Naive thymus-derived CD8-positive, alpha-beta T cell (primary cell): ENCODE data around the gene NGF. TPM values are rescaled to one million over a fixed set of nuclear protein-coding genes. Genes with fewer than 3 reads are reported as not detected.

Experiments
- ATAC-seq, 2 donors: fragments of 150-1000 bp; cut with Tn5 transposase in 1 of 2; sonication (Bioruptor Pico), chemical (Tn5 transposase) in 1 of 2; 1 replicate in 1 of 2; 2 replicates in 1 of 2; pipeline ENCODE4 v1.10.0; 2021; ENCODE audit warnings: mild to moderate bottlenecking in 2 of 2, moderate library complexity in 2 of 2
- POLR2A ChIA-PET: fragments of 350-600 bp; sonication (Branson Sonifier 250); formaldehyde crosslinking; loops from one replicate; lab custom pipeline; 2021; ENCODE audit warnings: antibody characterized with exemption; lab: Charles Lee
- DNase-seq, 10 donors: peaks; one replicate each; pipeline versions ENCODE4 v3.0.0 to v3.0.0-alpha.2; 2020 to 2022
- H3K27ac Mint-ChIP-seq, 10 donors: one replicate each; pipeline ENCODE4 v1.8.0; 2020 to 2022; ENCODE audit warnings: mild to moderate bottlenecking in 10 of 10, mixed read lengths in 10 of 10, moderate library complexity in 4 of 10, inconsistent platforms in 1 of 10
- H3K27me3 Mint-ChIP-seq, 5 donors: one replicate each; pipeline ENCODE4 v1.8.0; 2021 to 2022; ENCODE audit warnings: mixed read lengths in 5 of 5
- H3K36me3 Mint-ChIP-seq, 3 donors: one replicate each; pipeline ENCODE4 v1.8.0; 2020 to 2022; ENCODE audit warnings: mixed read lengths in 3 of 3, mild to moderate bottlenecking in 2 of 3, inconsistent platforms in 1 of 3
- H3K4me1 Mint-ChIP-seq, 4 donors: one replicate each; pipeline ENCODE4 v1.8.0; 2021 to 2022; ENCODE audit warnings: mixed read lengths in 4 of 4
- H3K4me3 Mint-ChIP-seq, 10 donors: one replicate each; pipeline ENCODE4 v1.8.0; 2020 to 2022; ENCODE audit warnings: mild to moderate bottlenecking in 10 of 10, mixed read lengths in 10 of 10, moderate library complexity in 6 of 10, inconsistent platforms in 1 of 10
- H3K9me3 Mint-ChIP-seq, 9 donors: one replicate each; pipeline ENCODE4 v1.8.0; 2020 to 2022; ENCODE audit warnings: mixed read lengths in 9 of 9, mild to moderate bottlenecking in 3 of 9, inconsistent platforms in 1 of 9, moderate library complexity in 1 of 9
- polyA plus RNA-seq, 3 donors: library from polyadenylated mRNA; unstranded; fragments of 300-500 nt; fragmentation: Illumina TruSeq; gene quantifications; one replicate each; pipeline ENCODE4 v1.2.3, GENCODE V29; 2021
- total RNA-seq, 8 experiments: library from RNA in 2 of 8; stranded (reverse) in 2 of 8; gene quantifications; one replicate each; pipeline ENCODE4 v1.2.3 and lab custom pipeline; 2021 to 2026

The NGF gene
- total and polyA plus RNA-seq, 5 experiments from 2014 or later, result not detected

DNA sequence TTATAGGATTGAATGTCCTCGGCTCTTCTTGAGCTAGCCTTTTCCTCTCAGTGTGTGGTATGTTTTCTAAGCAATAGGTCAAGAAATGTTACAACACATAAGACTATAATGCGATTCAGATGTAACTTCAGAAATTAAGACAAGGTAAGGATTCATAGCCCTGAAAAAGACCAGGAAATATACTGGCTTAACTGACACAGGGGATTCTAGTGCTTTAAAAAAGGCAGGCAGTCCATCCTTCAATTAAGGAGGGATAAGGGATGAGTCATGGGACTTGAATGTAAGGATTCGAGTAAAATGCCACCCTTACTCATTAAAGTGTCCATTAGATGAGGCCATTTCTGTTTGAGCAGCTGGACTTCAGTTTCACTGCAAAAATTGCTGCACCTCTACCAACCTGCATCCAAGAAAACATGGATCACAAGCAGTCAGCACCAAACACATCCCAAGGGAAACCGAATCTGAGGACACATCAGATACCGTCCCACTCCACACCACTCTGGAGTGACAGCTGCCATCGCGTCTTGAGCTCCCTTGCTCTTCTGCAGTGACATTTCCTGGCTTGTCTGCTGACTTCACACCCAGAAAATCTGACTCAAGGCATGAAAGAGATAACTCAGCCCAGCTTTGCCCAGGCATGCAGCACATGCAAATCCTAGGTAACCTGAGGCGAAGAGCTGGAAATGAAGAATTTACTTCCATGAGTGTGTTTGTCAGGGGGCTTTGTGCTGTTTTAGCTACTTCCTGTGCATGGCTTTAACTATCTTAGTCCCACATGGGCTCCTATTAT lies 37.8 kb downstream of the NGF start:
- Mint-ChIP-seq H3K27me3 (peaks cover 8 to 28% (median 12%) of the 10 kb centered on the region in 5 donors), H3K4me1 (no peaks in the 10 kb centered on the region), H3K27ac (no peak overlapping the region), H3K36me3 (no peaks in the 10 kb centered on the region), H3K9me3 (peaks cover 0 to 10% (median 0%) of the 10 kb centered on the region in 9 donors), H3K4me3 (no peak overlapping the region)
- POLR2A ChIA-PET, result no interaction called here
- DNase-seq (no peak), ATAC-seq (no peak)

GRCh38 chr1:115299266-115299665 lies 38.8 kb downstream of the NGF start:
- Mint-ChIP-seq H3K4me1 (no peaks in the 10 kb centered on the region), H3K36me3 (no peaks in the 10 kb centered on the region), H3K27ac (no peak overlapping the region), H3K4me3 (no peak overlapping the region), H3K27me3 (peaks cover 12 to 28% (median 15%) of the 10 kb centered on the region in 5 donors), H3K9me3 (peaks cover 0 to 10% (median 0%) of the 10 kb centered on the region in 9 donors)
- ATAC-seq (no peak), DNase-seq (no peak)
- POLR2A ChIA-PET, result no interaction called here

GRCh38 chr1:115296981-115297380 lies 41.1 kb downstream of the NGF start:
- no peak overlapping the region for H3K4me3 Mint-ChIP-seq
- H3K4me1 Mint-ChIP-seq, result no peaks in the 10 kb centered on the region
- POLR2A ChIA-PET, result no interaction called here
- DNase-seq (no peak), ATAC-seq (no peak)
- H3K27ac Mint-ChIP-seq, result peak overlapping the region in 1 of 10 donors; percentile 15
- H3K36me3 Mint-ChIP-seq, result no peaks in the 10 kb centered on the region
- H3K9me3 Mint-ChIP-seq, result no peaks in the 10 kb centered on the region
- H3K27me3 Mint-ChIP-seq, result peaks cover 8 to 18% (median 17%) of the 10 kb centered on the region in 5 donors

DNA sequence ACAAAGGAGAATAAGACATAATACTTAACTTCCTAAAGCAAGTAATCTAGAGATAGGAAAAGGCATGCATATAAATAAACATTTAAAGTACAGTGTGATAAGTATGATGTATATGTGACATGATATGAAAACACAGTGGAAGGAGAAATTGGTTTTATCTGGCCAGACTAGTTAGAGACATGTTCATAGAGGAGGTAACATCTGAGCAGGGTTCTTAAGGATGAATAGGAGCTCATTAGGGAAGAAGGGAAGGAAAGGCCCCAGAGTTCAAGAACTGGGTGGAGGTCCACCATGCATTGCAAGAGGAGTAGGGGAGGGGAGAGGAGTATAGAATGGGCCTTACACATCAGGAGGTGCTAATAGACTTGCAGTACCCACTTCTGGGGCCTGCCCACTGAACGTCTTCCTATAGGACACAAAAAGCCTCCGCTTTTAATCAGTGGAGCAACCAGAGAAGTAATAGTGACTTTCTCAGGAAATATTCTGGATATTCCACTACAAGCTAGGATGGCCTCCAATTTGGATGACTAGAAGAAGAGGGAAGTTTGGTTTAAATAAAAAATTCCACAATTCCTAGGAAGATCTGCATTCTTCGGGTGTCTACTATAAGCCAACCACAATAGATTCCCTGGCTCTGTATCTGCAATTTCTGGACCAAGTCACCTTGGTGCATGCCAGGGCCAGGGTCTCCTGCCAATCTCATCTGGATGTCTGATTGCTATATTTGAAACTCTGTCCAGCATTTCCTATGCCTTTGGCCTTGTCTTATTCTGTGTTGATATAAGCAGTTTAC lies 41.9 kb downstream of the NGF start:
- H3K4me1 Mint-ChIP-seq, result no peaks in the 10 kb centered on the region
- no peaks in the 10 kb centered on the region for H3K9me3 Mint-ChIP-seq
- POLR2A ChIA-PET, result no interaction called here
- no peaks in the 10 kb centered on the region for H3K36me3 Mint-ChIP-seq
- H3K27ac Mint-ChIP-seq, result no peak overlapping the region
- DNase-seq, result no peak
- H3K4me3 Mint-ChIP-seq, result no peak overlapping the region
- peaks cover 13 to 24% (median 17%) of the 10 kb centered on the region in 5 donors for H3K27me3 Mint-ChIP-seq
- ATAC-seq, result no peak

DNA sequence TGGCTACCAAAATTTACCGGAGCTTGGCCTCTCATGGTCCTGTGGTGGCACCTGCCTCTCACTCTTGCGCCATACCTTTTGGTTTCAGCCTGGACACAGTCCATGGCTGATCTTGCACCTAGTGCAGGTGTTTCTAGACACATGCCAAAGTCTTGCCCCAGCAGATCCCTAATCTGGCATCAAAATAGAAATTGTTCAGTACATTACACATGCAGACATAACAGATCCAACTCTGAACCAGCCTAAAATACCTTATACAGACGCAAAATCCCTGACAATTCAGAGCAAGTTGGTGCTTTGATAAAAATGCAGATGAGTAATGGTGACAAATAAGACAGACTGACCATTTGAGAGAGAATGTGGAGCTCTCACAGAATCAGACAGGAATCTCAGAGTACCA lies 44.1 kb downstream of the NGF start:
- no peaks in the 10 kb centered on the region for H3K9me3 Mint-ChIP-seq
- peaks cover 14 to 39% (median 24%) of the 10 kb centered on the region in 5 donors for H3K27me3 Mint-ChIP-seq
- no peaks in the 10 kb centered on the region for H3K36me3 Mint-ChIP-seq
- ATAC-seq (no peak), DNase-seq (no peak)
- H3K27ac Mint-ChIP-seq, result no peak overlapping the region
- H3K4me1 Mint-ChIP-seq, result peaks cover 0 to 2% (median 0%) of the 10 kb centered on the region in 4 donors
- no peak overlapping the region for H3K4me3 Mint-ChIP-seq
- POLR2A ChIA-PET, result no interaction called here

GRCh38 chr1:115293006-115293405 lies 45.0 kb downstream of the NGF start:
- peaks cover 12 to 39% (median 20%) of the 10 kb centered on the region in 5 donors for H3K27me3 Mint-ChIP-seq
- ATAC-seq, result no peak
- POLR2A ChIA-PET, result no interaction called here
- H3K27ac Mint-ChIP-seq, result no peak overlapping the region
- no peaks in the 10 kb centered on the region for H3K9me3 Mint-ChIP-seq
- H3K4me1 Mint-ChIP-seq, result peaks cover 0 to 2% (median 0%) of the 10 kb centered on the region in 4 donors
- no peak overlapping the region for H3K4me3 Mint-ChIP-seq
- H3K36me3 Mint-ChIP-seq, result no peaks in the 10 kb centered on the region
- DNase-seq, result no peak

DNA sequence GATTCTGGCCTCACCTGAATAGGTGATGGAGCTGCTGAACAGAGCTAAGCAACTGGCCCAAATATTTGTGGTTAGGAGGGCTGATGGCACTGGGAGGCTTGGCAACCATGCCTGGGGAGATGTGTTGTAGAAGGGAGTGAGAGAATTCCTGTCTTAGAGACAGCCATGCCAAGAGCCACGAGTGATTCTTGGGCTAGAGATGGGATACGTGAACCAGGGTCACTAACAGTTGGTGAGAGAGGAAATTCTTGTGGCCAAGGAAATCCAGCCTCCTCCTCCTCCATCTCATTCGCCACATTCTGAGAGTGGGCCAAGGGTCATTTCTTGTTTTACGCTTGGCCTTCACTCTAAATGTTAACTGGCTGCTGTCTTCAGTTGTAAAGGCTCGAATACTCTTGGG lies 46.3 kb downstream of the NGF start:
- H3K4me3 Mint-ChIP-seq, result no peak overlapping the region
- POLR2A ChIA-PET, result no interaction called here
- no peak for ATAC-seq
- no peak for DNase-seq
- peaks cover 8 to 35% (median 18%) of the 10 kb centered on the region in 5 donors for H3K27me3 Mint-ChIP-seq
- no peaks in the 10 kb centered on the region for H3K9me3 Mint-ChIP-seq
- H3K27ac Mint-ChIP-seq, result no peak overlapping the region
- no peaks in the 10 kb centered on the region for H3K36me3 Mint-ChIP-seq
- H3K4me1 Mint-ChIP-seq, result peaks cover 0 to 2% (median 0%) of the 10 kb centered on the region in 4 donors

- Mint-ChIP-seq H3K36me3 (no peaks in the 10 kb centered on the region), H3K4me3 (no peak overlapping the region), H3K9me3 (no peaks in the 10 kb centered on the region), H3K4me1 (peaks cover 0 to 2% (median 0%) of the 10 kb centered on the region in 4 donors), H3K27ac (no peak overlapping the region), H3K27me3 (peaks cover 6 to 35% (median 18%) of the 10 kb centered on the region in 5 donors)
- no peak for DNase-seq
- POLR2A ChIA-PET, result no interaction called here
- no peak for ATAC-seq
Observed at GRCh38 chr1:115289940-115290339, 48.1 kb downstream of the NGF start.

DNA sequence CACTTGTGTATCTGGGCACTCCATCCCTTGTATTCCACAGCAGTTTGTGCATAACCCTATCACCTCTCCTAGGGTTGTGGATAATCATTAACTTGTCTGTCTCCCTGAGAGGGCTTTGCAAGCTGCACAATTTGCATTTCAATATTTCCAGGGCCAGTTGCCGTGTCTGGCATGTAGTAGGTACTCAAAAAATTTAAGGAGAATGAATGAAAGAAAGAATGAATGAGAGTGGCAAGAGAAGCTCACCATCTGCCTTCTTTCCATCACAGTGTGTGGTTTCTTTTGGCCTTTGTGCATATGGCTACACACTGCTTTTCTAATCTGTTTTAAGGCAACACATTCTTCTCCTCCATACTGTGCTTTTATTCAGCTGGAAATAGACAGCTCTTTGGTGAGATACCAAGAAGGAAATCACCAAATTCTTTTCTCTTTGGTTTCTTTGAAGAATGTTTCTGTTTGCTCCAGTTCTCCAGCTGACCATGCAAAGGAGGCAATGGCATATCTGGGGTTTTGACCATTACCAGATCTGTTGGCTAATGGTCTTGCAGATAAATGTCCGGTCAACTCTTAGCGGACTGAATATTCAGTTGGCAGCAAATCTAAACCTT lies 49.4 kb downstream of the NGF start:
- DNase-seq (no peak), ATAC-seq (no peak)
- Mint-ChIP-seq H3K4me1 (peaks cover 0 to 2% (median 0%) of the 10 kb centered on the region in 4 donors), H3K36me3 (no peaks in the 10 kb centered on the region), H3K9me3 (no peaks in the 10 kb centered on the region), H3K4me3 (no peak overlapping the region), H3K27me3 (peaks cover 6 to 30% (median 15%) of the 10 kb centered on the region in 5 donors), H3K27ac (no peak overlapping the region)
- POLR2A ChIA-PET, result no interaction called here

GRCh38 chr1:115286431-115287205 lies 51.4 kb downstream of the NGF start:
- Mint-ChIP-seq H3K4me1 (peaks cover 0 to 2% (median 0%) of the 10 kb centered on the region in 4 donors), H3K27ac (no peak overlapping the region), H3K36me3 (no peaks in the 10 kb centered on the region), H3K9me3 (no peaks in the 10 kb centered on the region), H3K27me3 (peaks cover 4 to 28% (median 11%) of the 10 kb centered on the region in 5 donors), H3K4me3 (no peak overlapping the region)
- DNase-seq (no peak), ATAC-seq (no peak)
- POLR2A ChIA-PET, result no interaction called here

- Mint-ChIP-seq H3K4me1 (peaks cover 0 to 2% (median 0%) of the 10 kb centered on the region in 4 donors), H3K4me3 (no peak overlapping the region), H3K9me3 (no peaks in the 10 kb centered on the region), H3K36me3 (no peaks in the 10 kb centered on the region), H3K27ac (no peak overlapping the region), H3K27me3 (peaks cover 0 to 10% (median 0%) of the 10 kb centered on the region in 5 donors)
- ATAC-seq (no peak), DNase-seq (no peak)
- POLR2A ChIA-PET, result no interaction called here
Observed at GRCh38 chr1:115284209-115284608, 53.8 kb downstream of the NGF start.

GRCh38 chr1:115283681-115284146 lies 54.3 kb downstream of the NGF start:
- no peaks in the 10 kb centered on the region for H3K36me3 Mint-ChIP-seq
- no peak overlapping the region for H3K4me3 Mint-ChIP-seq
- no peak overlapping the region for H3K27ac Mint-ChIP-seq
- no peak for ATAC-seq
- no peaks in the 10 kb centered on the region for H3K9me3 Mint-ChIP-seq
- H3K4me1 Mint-ChIP-seq, result peaks cover 0 to 2% (median 0%) of the 10 kb centered on the region in 4 donors
- peaks cover 0 to 10% (median 0%) of the 10 kb centered on the region in 5 donors for H3K27me3 Mint-ChIP-seq
- DNase-seq, result no peak
- POLR2A ChIA-PET, result no interaction called here
